HepG2 (cell line): ENCODE results near the gene MBD3L2. TPM values are rescaled to one million over a fixed set of nuclear protein-coding genes. Genes with fewer than 3 reads are reported as not detected.

Experiments
- ELF4 ChIP-seq: sonication (generic); formaldehyde crosslinking; IDR thresholded peaks from 2 replicates; pipeline ENCODE4 v1.5.0; 2020; ENCODE audit warnings: missing genetic modification reagents, mild to moderate bottlenecking, moderate library complexity, borderline replicate concordance
- FOSL2 ChIP-seq: sonication (generic); formaldehyde crosslinking; IDR thresholded peaks from 2 replicates; pipeline ENCODE4 v1.4.0; 2020; ENCODE audit warnings: missing genetic modification reagents
- GABPA ChIP-seq, 2 experiments: IDR thresholded peaks; 2 replicates each; pipeline ENCODE4 v1.6.1; 2011 to 2016; ENCODE audit warnings: low read depth in 2 of 2, low read length in 1 of 2, missing biosample characterization in 1 of 2, missing genetic modification characterization in 1 of 2
- HNRNPUL1 ChIP-seq: fragments of 200-400 bp; formaldehyde crosslinking; IDR thresholded peaks from 2 replicates; pipeline ENCODE4 v1.6.1; 2017; ENCODE audit warnings: low read depth, mild to moderate bottlenecking, low read length, moderate library complexity
- ISL2 ChIP-seq: sonication (generic); formaldehyde crosslinking; IDR thresholded peaks from 2 replicates; pipeline ENCODE4 v1.5.0; 2020; ENCODE audit warnings: missing genetic modification reagents
- KLF13 ChIP-seq: sonication (generic); formaldehyde crosslinking; IDR thresholded peaks from 2 replicates; pipeline ENCODE4 v1.4.0; 2020; ENCODE audit warnings: mild to moderate bottlenecking, missing genetic modification reagents
- NKX3-1 ChIP-seq: sonication (generic); formaldehyde crosslinking; IDR thresholded peaks from 2 replicates; pipeline ENCODE4 v1.5.0; 2020; ENCODE audit warnings: missing genetic modification reagents
- NPAS2 ChIP-seq: sonication (generic); formaldehyde crosslinking; IDR thresholded peaks from 2 replicates; pipeline ENCODE4 v1.8.0; 2022; ENCODE audit warnings: mild to moderate bottlenecking, missing genetic modification reagents, borderline replicate concordance
- PRMT3 ChIP-seq: sonication (generic); formaldehyde crosslinking; IDR thresholded peaks from 2 replicates; pipeline ENCODE4 v1.8.1; 2022; ENCODE audit warnings: low read depth, mild to moderate bottlenecking, moderate library complexity, missing genetic modification reagents, borderline replicate concordance
- RARG ChIP-seq: sonication (generic); formaldehyde crosslinking; IDR thresholded peaks from 2 replicates; pipeline ENCODE4 v1.4.0; 2020; ENCODE audit warnings: low read depth, mild to moderate bottlenecking, missing genetic modification reagents
- REL ChIP-seq: sonication (generic); formaldehyde crosslinking; conservative IDR thresholded peaks from 2 replicates; pipeline ENCODE4 v1.8.0; 2022; ENCODE audit warnings: mild to moderate bottlenecking, missing genetic modification reagents, moderate library complexity
- TBX3 ChIP-seq: fragments of 450-650 bp; IDR thresholded peaks from 2 replicates; pipeline ENCODE4 v1.6.1; 2017; ENCODE audit warnings: antibody characterized with exemption, mild to moderate bottlenecking, inconsistent platforms, borderline replicate concordance
- TP53 ChIP-seq: sonication (generic); formaldehyde crosslinking; conservative IDR thresholded peaks from 2 replicates; pipeline ENCODE4 v1.4.0; 2020; ENCODE audit warnings: missing genetic modification reagents
- ZNF101 ChIP-seq: sonication (generic); formaldehyde crosslinking; IDR thresholded peaks from 2 replicates; pipeline ENCODE4 v1.4.0; 2020; ENCODE audit warnings: mild to moderate bottlenecking, low read depth, missing genetic modification reagents, borderline replicate concordance
- ZNF383 ChIP-seq: sonication (generic); formaldehyde crosslinking; IDR thresholded peaks from 2 replicates; pipeline ENCODE4 v1.4.0; 2020; ENCODE audit warnings: missing genetic modification reagents, mild to moderate bottlenecking, borderline replicate concordance
- ZNF501 ChIP-seq: sonication (generic); formaldehyde crosslinking; IDR thresholded peaks from 2 replicates; pipeline ENCODE4 v1.5.1; 2020; ENCODE audit warnings: mild to moderate bottlenecking, moderate library complexity, missing genetic modification reagents
- polyA plus RNA-seq, 8 experiments: library from polyadenylated mRNA; depleted of rRNA in 3 of 8; stranded (reverse) in 7 of 8; unstranded in 1 of 8; fragments of >200 nt; fragmentation: Illumina TruSeq in 4 of 8; extraction: Trizol in 4 of 8; gene quantifications; 2 replicates each; pipeline versions ENCODE4 v1.2.1 to v1.2.3, GENCODE V29; 2011 to 2016; ENCODE audit warnings: low read depth in 4 of 8, missing spikeins in 1 of 8, mixed read lengths in 1 of 8; ENCODE audit not compliant: insufficient read depth in 1 of 8
- total RNA-seq, 5 experiments: library from RNA; depleted of rRNA; stranded (reverse); fragments of >200 nt; fragmentation: Illumina TruSeq; extraction: Trizol; gene quantifications; 2 replicates each; pipeline ENCODE4 v1.2.3, GENCODE V29; 2016; ENCODE audit warnings: low read depth in 1 of 5
- TF ChIP-seq, protein P1 (sequence below): sonication (generic); formaldehyde crosslinking; IDR thresholded peaks from 2 replicates; pipeline ENCODE4 v1.8.0; 2022; ENCODE audit warnings: mild to moderate bottlenecking, missing genetic modification reagents, moderate library complexity
- TF ChIP-seq, protein P2 (sequence below): sonication (generic); formaldehyde crosslinking; IDR thresholded peaks from 2 replicates; pipeline ENCODE4 v1.4.0; 2020; ENCODE audit warnings: missing genetic modification reagents, borderline replicate concordance
- TF ChIP-seq, protein P3 (sequence below): sonication (generic); formaldehyde crosslinking; IDR thresholded peaks from 2 replicates; pipeline ENCODE4 v1.4.0; 2020; ENCODE audit warnings: missing genetic modification reagents, mild to moderate bottlenecking, borderline replicate concordance
- TF ChIP-seq, protein P4 (sequence below): sonication (generic); formaldehyde crosslinking; IDR thresholded peaks from 2 replicates; pipeline ENCODE4 v1.9.0; 2022; ENCODE audit warnings: low read depth, missing genetic modification reagents
- TF ChIP-seq, protein P5 (sequence below): sonication (generic); formaldehyde crosslinking; IDR thresholded peaks from 2 replicates; pipeline ENCODE4 v1.5.0; 2020; ENCODE audit warnings: missing genetic modification reagents

Gene MBD3L2
- total and polyA plus RNA-seq, 2 of the 13 experiments (the other 11 are each of a cell fraction or from before 2014, with no cell fraction given): not detected

DNA sequence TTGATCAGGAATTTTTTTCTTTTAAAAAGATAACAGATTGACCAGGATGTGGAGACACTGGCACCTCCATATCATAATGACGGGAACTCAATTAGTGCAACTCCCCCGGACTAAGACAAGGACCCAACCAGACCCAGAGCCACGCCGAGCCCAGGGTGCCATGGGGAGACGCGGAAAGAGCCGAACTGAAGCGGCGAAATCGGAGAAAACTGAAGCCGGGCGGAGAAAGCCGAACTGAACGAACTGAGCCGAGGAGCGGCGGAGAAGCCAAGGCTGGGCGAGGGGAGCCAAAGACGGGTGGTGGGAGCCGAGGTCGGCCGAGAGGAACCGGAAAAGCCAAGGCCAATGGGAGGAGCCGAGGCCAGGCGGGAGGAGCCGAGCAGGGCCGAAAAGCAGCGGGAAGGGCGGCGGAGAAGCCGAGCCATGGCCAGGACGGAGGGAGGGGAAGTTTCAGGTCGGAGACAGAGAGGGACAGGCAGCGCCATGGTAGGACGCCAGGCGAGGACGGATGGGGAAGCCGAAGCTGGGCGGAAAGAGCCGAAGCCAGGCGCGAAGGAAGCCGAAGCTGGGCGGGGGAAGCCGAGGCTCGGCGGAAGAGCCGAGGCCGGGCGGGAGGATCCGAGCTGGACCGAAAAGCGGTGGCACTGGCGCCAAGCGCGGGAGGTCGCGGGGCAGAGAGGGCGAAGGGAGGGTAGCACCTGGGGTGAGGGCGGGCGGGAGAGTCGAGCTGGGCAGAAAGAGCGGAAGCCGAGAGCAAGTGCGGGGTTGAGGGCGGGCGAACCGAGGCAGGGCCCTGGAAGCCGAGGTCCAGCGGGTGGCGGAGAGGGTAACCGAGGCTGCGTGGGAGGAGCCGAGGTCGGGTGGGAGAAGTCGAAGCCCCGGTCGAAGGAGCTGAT lies 49.8 kb downstream of the MBD3L2 start (continued):
- TF ChIP-seq, protein P1, sequence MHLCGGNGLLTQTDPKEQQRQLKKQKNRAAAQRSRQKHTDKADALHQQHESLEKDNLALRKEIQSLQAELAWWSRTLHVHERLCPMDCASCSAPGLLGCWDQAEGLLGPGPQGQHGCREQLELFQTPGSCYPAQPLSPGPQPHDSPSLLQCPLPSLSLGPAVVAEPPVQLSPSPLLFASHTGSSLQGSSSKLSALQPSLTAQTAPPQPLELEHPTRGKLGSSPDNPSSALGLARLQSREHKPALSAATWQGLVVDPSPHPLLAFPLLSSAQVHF (CRISPR knock-in tag): no peak; the same call in 1 of the 2 replicates
- 0 out of 2 replicates have a peak, but pooled peaks have one; percentile 62 for TF ChIP-seq REL (CRISPR knock-in tag)
- TF ChIP-seq ISL2 (CRISPR knock-in tag): no peak; the same call in 1 of the 2 replicates
- TF ChIP-seq ZNF383 (CRISPR knock-in tag): no peak
- peak; percentile 20; the same call in 1 of the 2 replicates for TF ChIP-seq FOSL2
- no peak for TF ChIP-seq PRMT3 (CRISPR knock-in tag)
- TF ChIP-seq, protein P2, sequence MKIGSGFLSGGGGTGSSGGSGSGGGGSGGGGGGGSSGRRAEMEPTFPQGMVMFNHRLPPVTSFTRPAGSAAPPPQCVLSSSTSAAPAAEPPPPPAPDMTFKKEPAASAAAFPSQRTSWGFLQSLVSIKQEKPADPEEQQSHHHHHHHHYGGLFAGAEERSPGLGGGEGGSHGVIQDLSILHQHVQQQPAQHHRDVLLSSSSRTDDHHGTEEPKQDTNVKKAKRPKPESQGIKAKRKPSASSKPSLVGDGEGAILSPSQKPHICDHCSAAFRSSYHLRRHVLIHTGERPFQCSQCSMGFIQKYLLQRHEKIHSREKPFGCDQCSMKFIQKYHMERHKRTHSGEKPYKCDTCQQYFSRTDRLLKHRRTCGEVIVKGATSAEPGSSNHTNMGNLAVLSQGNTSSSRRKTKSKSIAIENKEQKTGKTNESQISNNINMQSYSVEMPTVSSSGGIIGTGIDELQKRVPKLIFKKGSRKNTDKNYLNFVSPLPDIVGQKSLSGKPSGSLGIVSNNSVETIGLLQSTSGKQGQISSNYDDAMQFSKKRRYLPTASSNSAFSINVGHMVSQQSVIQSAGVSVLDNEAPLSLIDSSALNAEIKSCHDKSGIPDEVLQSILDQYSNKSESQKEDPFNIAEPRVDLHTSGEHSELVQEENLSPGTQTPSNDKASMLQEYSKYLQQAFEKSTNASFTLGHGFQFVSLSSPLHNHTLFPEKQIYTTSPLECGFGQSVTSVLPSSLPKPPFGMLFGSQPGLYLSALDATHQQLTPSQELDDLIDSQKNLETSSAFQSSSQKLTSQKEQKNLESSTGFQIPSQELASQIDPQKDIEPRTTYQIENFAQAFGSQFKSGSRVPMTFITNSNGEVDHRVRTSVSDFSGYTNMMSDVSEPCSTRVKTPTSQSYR: no peak
- TF ChIP-seq, protein P3, sequence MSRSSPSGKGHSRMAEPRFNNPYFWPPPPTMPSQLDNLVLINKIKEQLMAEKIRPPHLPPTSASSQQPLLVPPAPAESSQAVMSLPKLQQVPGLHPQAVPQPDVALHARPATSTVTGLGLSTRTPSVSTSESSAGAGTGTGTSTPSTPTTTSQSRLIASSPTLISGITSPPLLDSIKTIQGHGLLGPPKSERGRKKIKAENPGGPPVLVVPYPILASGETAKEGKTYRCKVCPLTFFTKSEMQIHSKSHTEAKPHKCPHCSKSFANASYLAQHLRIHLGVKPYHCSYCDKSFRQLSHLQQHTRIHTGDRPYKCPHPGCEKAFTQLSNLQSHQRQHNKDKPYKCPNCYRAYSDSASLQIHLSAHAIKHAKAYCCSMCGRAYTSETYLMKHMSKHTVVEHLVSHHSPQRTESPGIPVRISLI: no peak
- no peak for TF ChIP-seq KLF13 (CRISPR knock-in tag)
- TF ChIP-seq ELF4 (CRISPR knock-in tag): no peak
- TF ChIP-seq HNRNPUL1: no peak
- TF ChIP-seq NKX3-1 (CRISPR knock-in tag): no peak
- TF ChIP-seq, protein P4, sequence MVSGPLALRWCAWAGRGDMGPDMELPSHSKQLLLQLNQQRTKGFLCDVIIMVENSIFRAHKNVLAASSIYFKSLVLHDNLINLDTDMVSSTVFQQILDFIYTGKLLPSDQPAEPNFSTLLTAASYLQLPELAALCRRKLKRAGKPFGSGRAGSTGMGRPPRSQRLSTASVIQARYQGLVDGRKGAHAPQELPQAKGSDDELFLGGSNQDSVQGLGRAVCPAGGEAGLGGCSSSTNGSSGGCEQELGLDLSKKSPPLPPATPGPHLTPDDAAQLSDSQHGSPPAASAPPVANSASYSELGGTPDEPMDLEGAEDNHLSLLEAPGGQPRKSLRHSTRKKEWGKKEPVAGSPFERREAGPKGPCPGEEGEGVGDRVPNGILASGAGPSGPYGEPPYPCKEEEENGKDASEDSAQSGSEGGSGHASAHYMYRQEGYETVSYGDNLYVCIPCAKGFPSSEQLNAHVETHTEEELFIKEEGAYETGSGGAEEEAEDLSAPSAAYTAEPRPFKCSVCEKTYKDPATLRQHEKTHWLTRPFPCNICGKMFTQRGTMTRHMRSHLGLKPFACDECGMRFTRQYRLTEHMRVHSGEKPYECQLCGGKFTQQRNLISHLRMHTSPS: peak; percentile 57; the same call in 1 of the 2 replicates
- no peak for TF ChIP-seq TBX3
- TF ChIP-seq GABPA (IDR thresholded peaks at IDR 0.05; ENCODE audit: low read depth, low read length): peak; percentile 46
- peak; percentile 80 for TF ChIP-seq GABPA (CRISPR knock-in tag; IDR thresholded peaks at IDR 0.05; ENCODE audit: low read depth)
- no peak for TF ChIP-seq ZNF101 (CRISPR knock-in tag)
- TF ChIP-seq, protein P5, sequence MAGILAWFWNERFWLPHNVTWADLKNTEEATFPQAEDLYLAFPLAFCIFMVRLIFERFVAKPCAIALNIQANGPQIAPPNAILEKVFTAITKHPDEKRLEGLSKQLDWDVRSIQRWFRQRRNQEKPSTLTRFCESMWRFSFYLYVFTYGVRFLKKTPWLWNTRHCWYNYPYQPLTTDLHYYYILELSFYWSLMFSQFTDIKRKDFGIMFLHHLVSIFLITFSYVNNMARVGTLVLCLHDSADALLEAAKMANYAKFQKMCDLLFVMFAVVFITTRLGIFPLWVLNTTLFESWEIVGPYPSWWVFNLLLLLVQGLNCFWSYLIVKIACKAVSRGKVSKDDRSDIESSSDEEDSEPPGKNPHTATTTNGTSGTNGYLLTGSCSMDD: no peak
- TF ChIP-seq RARG (CRISPR knock-in tag): no peak
- TF ChIP-seq ZNF501 (CRISPR knock-in tag): peak; percentile 55; the same call in 1 of the 2 replicates
- no peak for TF ChIP-seq TP53
- TF ChIP-seq NPAS2 (CRISPR knock-in tag): no peak
